H9 (cell line): ENCODE results near the gene NEURL4. TPM values are rescaled to one million over a fixed set of nuclear protein-coding genes. Genes with fewer than 3 reads are reported as not detected.

Source experiments
- DNase-seq: peaks from one replicate; pipeline ENCODE4 v3.0.0-alpha.2; 2017
- H2AFZ ChIP-seq: one replicate; pipeline ENCODE4 v1.6.1; 2013; ENCODE audit warnings: mild to moderate bottlenecking, low read length, control low read depth, moderate library complexity
- H2AK5ac ChIP-seq: 2 replicates; pipeline ENCODE4 v1.6.1; 2013; ENCODE audit warnings: low read length, control low read depth, mixed read lengths; ENCODE audit not compliant: insufficient read length
- H2BK120ac ChIP-seq: one replicate; pipeline ENCODE4 v1.6.1; 2013; ENCODE audit warnings: low read depth, mild to moderate bottlenecking, low read length, control low read depth, inconsistent platforms; ENCODE audit not compliant: poor library complexity, severe bottlenecking
- H2BK12ac ChIP-seq: 2 replicates; pipeline ENCODE4 v1.6.1; 2013; ENCODE audit warnings: low read length, control low read depth, mixed read lengths, low read depth; ENCODE audit not compliant: insufficient read length
- H2BK15ac ChIP-seq: 2 replicates; pipeline ENCODE4 v1.6.1; 2013; ENCODE audit warnings: low read depth, low read length, control low read depth
- H2BK20ac ChIP-seq: one replicate; pipeline ENCODE4 v1.6.1; 2013; ENCODE audit warnings: low read depth, mild to moderate bottlenecking, low read length, control low read depth, inconsistent platforms; ENCODE audit not compliant: poor library complexity, severe bottlenecking
- H2BK5ac ChIP-seq: 2 replicates; pipeline ENCODE4 v1.6.1; 2013; ENCODE audit warnings: low read length, control low read depth, mixed read lengths; ENCODE audit not compliant: insufficient read length
- H3K14ac ChIP-seq: 2 replicates; pipeline ENCODE4 v1.6.1; 2013; ENCODE audit warnings: low read length, control low read depth; ENCODE audit not compliant: insufficient read depth
- H3K18ac ChIP-seq: 2 replicates; pipeline ENCODE4 v1.6.1; 2013; ENCODE audit warnings: low read depth, mild to moderate bottlenecking, mixed read lengths, low read length, control low read depth; ENCODE audit not compliant: insufficient read length
- H3K23ac ChIP-seq: 2 replicates; pipeline ENCODE4 v1.6.1; 2013; ENCODE audit warnings: low read length, control low read depth, mixed read lengths, low read depth; ENCODE audit not compliant: insufficient read length
- H3K23me2 ChIP-seq: 2 replicates; pipeline ENCODE4 v1.6.1; 2013; ENCODE audit warnings: low read depth, mild to moderate bottlenecking, mixed read lengths, low read length, control low read depth; ENCODE audit not compliant: insufficient read length, poor library complexity, severe bottlenecking
- H3K27ac ChIP-seq: 2 replicates; pipeline ENCODE4 v1.5.1; 2013; ENCODE audit warnings: low read length, control low read depth, mixed read lengths, low read depth; ENCODE audit not compliant: insufficient read length
- H3K27me3 ChIP-seq: 2 replicates; pipeline ENCODE4 v1.6.1; 2013; ENCODE audit warnings: low read length, control low read depth, inconsistent platforms; ENCODE audit not compliant: insufficient read depth
- H3K4ac ChIP-seq: 2 replicates; pipeline ENCODE4 v1.6.1; 2013; ENCODE audit warnings: low read depth, mild to moderate bottlenecking, control low read depth, inconsistent platforms, low read length, moderate library complexity
- H3K4me1 ChIP-seq: 2 replicates; pipeline ENCODE4 v1.6.1; 2013; ENCODE audit warnings: low read length, control low read depth, inconsistent platforms; ENCODE audit not compliant: insufficient read depth
- H3K4me2 ChIP-seq: 2 replicates; pipeline ENCODE4 v1.6.1; 2013; ENCODE audit warnings: low read length, control low read depth, mixed read lengths; ENCODE audit not compliant: insufficient read length, insufficient read depth
- H3K56ac ChIP-seq: 2 replicates; pipeline ENCODE4 v1.6.1; 2013; ENCODE audit warnings: low read depth, mild to moderate bottlenecking, mixed read lengths, low read length, control low read depth; ENCODE audit not compliant: insufficient read length
- H3K79me1 ChIP-seq: 2 replicates; pipeline ENCODE4 v1.6.1; 2013; ENCODE audit warnings: low read depth, mild to moderate bottlenecking, moderate library complexity, low read length, control low read depth, inconsistent platforms; ENCODE audit not compliant: insufficient read depth, poor library complexity, severe bottlenecking
- H3K79me2 ChIP-seq: 2 replicates; pipeline ENCODE4 v1.6.1; 2013; ENCODE audit warnings: low read length, control low read depth, inconsistent platforms; ENCODE audit not compliant: insufficient read depth
- H3K9ac ChIP-seq: 2 replicates; pipeline ENCODE4 v1.6.1; 2013; ENCODE audit warnings: low read length, control low read depth, mixed read lengths; ENCODE audit not compliant: insufficient read length; ENCODE audit errors: extremely low read depth
- H3K9me3 ChIP-seq: one replicate; pipeline ENCODE4 v1.6.1; 2013; ENCODE audit warnings: low read depth, low read length, inconsistent platforms; ENCODE audit not compliant: control insufficient read depth
- H3T11ph ChIP-seq: one replicate; pipeline ENCODE4 v1.6.1; 2013; ENCODE audit warnings: mild to moderate bottlenecking, low read length, control low read depth, inconsistent platforms
- H4K20me1 ChIP-seq: one replicate; pipeline ENCODE4 v1.6.1; 2013; ENCODE audit not compliant: control insufficient read depth, insufficient read length, insufficient read depth
- H4K5ac ChIP-seq: 2 replicates; pipeline ENCODE4 v1.6.1; 2013; ENCODE audit warnings: low read depth, mild to moderate bottlenecking, mixed read lengths, low read length, control low read depth; ENCODE audit not compliant: insufficient read length
- H4K8ac ChIP-seq: replicated peaks from 2 replicates; pipeline ENCODE4 v1.6.1; 2013; ENCODE audit warnings: low read length, control low read depth, mixed read lengths, low read depth; ENCODE audit not compliant: insufficient read length
- H4K91ac ChIP-seq: 2 replicates; pipeline ENCODE4 v1.6.1; 2013; ENCODE audit warnings: low read depth, mild to moderate bottlenecking, moderate library complexity, mixed read lengths, low read length, control low read depth; ENCODE audit not compliant: insufficient read length
- H3K27ac Mint-ChIP-seq, 3 experiments: 2 replicates in 2 of 3; 3 replicates in 1 of 3; pipeline ENCODE4 v1.8.0; 2020 to 2021; ENCODE audit warnings: mixed read lengths in 3 of 3, mild to moderate bottlenecking in 1 of 3, moderate library complexity in 1 of 3
- H3K27me3 Mint-ChIP-seq: 2 replicates; pipeline ENCODE4 v1.8.0; 2021; ENCODE audit warnings: low read depth, mild to moderate bottlenecking, moderate library complexity, mixed read lengths
- H3K36me3 Mint-ChIP-seq, 3 experiments: 2 replicates in 2 of 3; 3 replicates in 1 of 3; pipeline ENCODE4 v1.8.0; 2020 to 2021; ENCODE audit warnings: low read depth in 3 of 3, mixed read lengths in 3 of 3; ENCODE audit not compliant: insufficient read depth in 1 of 3
- H3K4me1 Mint-ChIP-seq, 2 experiments: 2 replicates each; pipeline ENCODE4 v1.8.0; 2020; ENCODE audit warnings: mixed read lengths in 2 of 2
- H3K4me3 Mint-ChIP-seq, 2 experiments: 2 replicates in 1 of 2; 3 replicates in 1 of 2; pipeline ENCODE4 v1.8.0; 2020 to 2021; ENCODE audit warnings: mild to moderate bottlenecking in 2 of 2, mixed read lengths in 2 of 2, moderate library complexity in 1 of 2
- H3K9me3 Mint-ChIP-seq, 2 experiments: 2 replicates in 1 of 2; 3 replicates in 1 of 2; pipeline ENCODE4 v1.8.0; 2020; ENCODE audit warnings: mild to moderate bottlenecking in 2 of 2, mixed read lengths in 2 of 2, moderate library complexity in 1 of 2
- WGBS: extraction: QIAGEN DNeasy Blood & Tissue Kit; methylation state at CpG from one replicate; pipeline ENCODE4 v1.1.7; 2013; ENCODE audit warnings: missing lambda C conversion rate, low lambda C conversion rate, mixed read lengths; ENCODE audit not compliant: insufficient read length; ENCODE audit errors: extremely low coverage; 5-methylcytosine and 5-hydroxymethylcytosine counted together
- total RNA-seq: library from RNA; stranded (reverse); gene quantifications from 2 replicates; pipeline ENCODE4 v1.2.1, GENCODE V29; 2021
- TF ChIP-seq, protein P1 (sequence below): fragments of 200-600 bp; sonication (generic); conservative IDR thresholded peaks from 3 replicates; pipeline ENCODE4 v1.8.0; 2021; ENCODE audit warnings: antibody characterized with exemption, mild to moderate bottlenecking

NEURL4 gene
- total RNA-seq, 1 experiment from 2014 or later, result 54.8 TPM

DNA sequence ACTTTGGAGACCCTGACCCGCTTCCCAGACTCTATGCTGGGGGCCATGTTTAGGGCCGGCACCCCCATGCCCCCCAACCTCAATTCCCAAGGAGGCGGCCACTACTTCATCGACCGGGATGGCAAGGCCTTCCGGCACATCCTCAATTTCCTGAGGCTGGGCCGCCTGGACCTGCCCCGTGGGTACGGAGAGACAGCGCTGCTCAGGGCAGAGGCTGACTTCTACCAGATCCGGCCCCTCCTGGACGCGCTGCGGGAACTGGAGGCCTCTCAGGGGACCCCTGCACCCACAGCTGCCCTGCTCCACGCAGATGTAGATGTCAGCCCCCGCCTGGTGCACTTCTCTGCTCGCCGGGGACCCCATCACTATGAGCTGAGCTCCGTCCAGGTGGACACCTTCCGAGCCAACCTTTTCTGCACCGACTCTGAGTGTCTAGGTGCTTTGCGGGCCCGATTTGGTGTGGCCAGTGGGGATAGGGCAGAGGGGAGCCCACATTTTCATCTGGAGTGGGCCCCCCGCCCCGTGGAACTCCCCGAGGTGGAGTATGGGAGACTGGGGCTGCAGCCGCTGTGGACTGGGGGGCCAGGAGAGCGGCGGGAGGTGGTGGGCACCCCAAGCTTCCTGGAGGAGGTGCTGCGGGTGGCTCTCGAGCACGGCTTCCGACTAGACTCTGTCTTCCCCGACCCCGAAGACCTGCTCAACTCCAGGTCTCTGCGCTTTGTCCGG, 23.9 kb upstream of the NEURL4 start:
- H3K4me2 ChIP-seq, result no peak overlapping the region
- H3K4me3 Mint-ChIP-seq, result peak overlapping the region; percentile 72 to 83
- no peak overlapping the region for H3K14ac ChIP-seq
- H3K4ac ChIP-seq, result no peak overlapping the region
- no peaks in the 10 kb centered on the region for H3K27me3 ChIP-seq
- H3K18ac ChIP-seq, result no peak overlapping the region
- H3K4me1 Mint-ChIP-seq, result peaks cover 29 to 38% of the 10 kb centered on the region in 2 experiments
- H3K23me2 ChIP-seq, result peaks cover 12% of the 10 kb centered on the region
- H3K56ac ChIP-seq, result no peak overlapping the region
- H2AFZ ChIP-seq, result no peak overlapping the region
- H4K91ac ChIP-seq, result no peak overlapping the region
- H3K9me3 Mint-ChIP-seq, result no peaks in the 10 kb centered on the region
- 0 out of 2 replicates have a peak, but pooled peaks cover 2% of the 10 kb centered on the region for H3K4me1 ChIP-seq
- H3K27ac ChIP-seq, result no peak overlapping the region
- no peaks in the 10 kb centered on the region for H3K9me3 ChIP-seq
- H3K27me3 Mint-ChIP-seq, result peaks cover 8% of the 10 kb centered on the region
- H3K27ac Mint-ChIP-seq, result no peak overlapping the region
- H2BK120ac ChIP-seq, result no peak overlapping the region
- no peak overlapping the region for H3K9ac ChIP-seq
- no peak overlapping the region for H2BK15ac ChIP-seq
- no peak overlapping the region for H2BK20ac ChIP-seq
- WGBS, result no CpG with 5 or more reads among the region's 37 CpGs
- H4K5ac ChIP-seq, result no peak overlapping the region
- TF ChIP-seq, protein P1, sequence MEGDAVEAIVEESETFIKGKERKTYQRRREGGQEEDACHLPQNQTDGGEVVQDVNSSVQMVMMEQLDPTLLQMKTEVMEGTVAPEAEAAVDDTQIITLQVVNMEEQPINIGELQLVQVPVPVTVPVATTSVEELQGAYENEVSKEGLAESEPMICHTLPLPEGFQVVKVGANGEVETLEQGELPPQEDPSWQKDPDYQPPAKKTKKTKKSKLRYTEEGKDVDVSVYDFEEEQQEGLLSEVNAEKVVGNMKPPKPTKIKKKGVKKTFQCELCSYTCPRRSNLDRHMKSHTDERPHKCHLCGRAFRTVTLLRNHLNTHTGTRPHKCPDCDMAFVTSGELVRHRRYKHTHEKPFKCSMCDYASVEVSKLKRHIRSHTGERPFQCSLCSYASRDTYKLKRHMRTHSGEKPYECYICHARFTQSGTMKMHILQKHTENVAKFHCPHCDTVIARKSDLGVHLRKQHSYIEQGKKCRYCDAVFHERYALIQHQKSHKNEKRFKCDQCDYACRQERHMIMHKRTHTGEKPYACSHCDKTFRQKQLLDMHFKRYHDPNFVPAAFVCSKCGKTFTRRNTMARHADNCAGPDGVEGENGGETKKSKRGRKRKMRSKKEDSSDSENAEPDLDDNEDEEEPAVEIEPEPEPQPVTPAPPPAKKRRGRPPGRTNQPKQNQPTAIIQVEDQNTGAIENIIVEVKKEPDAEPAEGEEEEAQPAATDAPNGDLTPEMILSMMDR, result no peak
- H4K20me1 ChIP-seq, result no peaks in the 10 kb centered on the region
- no peaks in the 10 kb centered on the region; the same call in 1 of the 2 replicates for H3K79me2 ChIP-seq
- H2AK5ac ChIP-seq, result no peak overlapping the region
- no peak overlapping the region for H3T11ph ChIP-seq
- no peak overlapping the region for H4K8ac ChIP-seq
- H2BK12ac ChIP-seq, result no peak overlapping the region
- no peak overlapping the region for H2BK5ac ChIP-seq
- no peak for DNase-seq
- H3K36me3 Mint-ChIP-seq, result no peaks in the 10 kb centered on the region; a peak in 1 of 7 replicates
- H3K23ac ChIP-seq, result no peak overlapping the region
- no peaks in the 10 kb centered on the region for H3K79me1 ChIP-seq
